Spinal cord (tissue), 10 donors: Measurements from ENCODE around the gene CLIP2. TPM values are rescaled to one million over a fixed set of nuclear protein-coding genes. Genes with fewer than 3 reads are reported as not detected.
"Not testable (repeated sequence)": the region's sequence is repeated elsewhere in the genome, so short reads cannot be mapped to it uniquely, and the experiment has no call there.

Experiments
- DNase-seq, 6 donors: peaks; one replicate each; pipeline versions ENCODE4 v3.0.0 to v3.0.0-alpha.2; 2013 to 2015; ENCODE audit warnings: low spot score in 6 of 6, low read depth in 4 of 6
- H3K27ac ChIP-seq: one replicate; pipeline ENCODE4 v1.5.1; 2013; ENCODE audit warnings: low read depth, low read length, control low read depth
- H3K27me3 ChIP-seq: one replicate; pipeline ENCODE4 v1.6.1; 2013; ENCODE audit warnings: low read length; ENCODE audit not compliant: control insufficient read depth, insufficient read depth
- H3K36me3 ChIP-seq: one replicate; pipeline ENCODE4 v1.6.1; 2013; ENCODE audit warnings: low read length; ENCODE audit not compliant: control insufficient read depth, insufficient read depth
- H3K4me1 ChIP-seq: one replicate; pipeline ENCODE4 v1.6.1; 2013; ENCODE audit warnings: low read length; ENCODE audit not compliant: control insufficient read depth, insufficient read depth
- H3K4me3 ChIP-seq: one replicate; pipeline ENCODE4 v1.5.1; 2013; ENCODE audit warnings: low read depth, low read length, control low read depth
- H3K9me3 ChIP-seq: one replicate; pipeline ENCODE4 v1.6.1; 2013; ENCODE audit warnings: low read length; ENCODE audit not compliant: control insufficient read depth, insufficient read depth
- WGBS: methylation state at CpG from one replicate; pipeline ENCODE4 v1.1.5; 2013; ENCODE audit warnings: missing lambda C conversion rate; ENCODE audit not compliant: insufficient coverage; 5-methylcytosine and 5-hydroxymethylcytosine counted together
- polyA plus RNA-seq, 2 donors: library from polyadenylated mRNA; unstranded; fragments of 120-200 nt; gene quantifications; one replicate each; pipeline ENCODE4 v1.2.1, GENCODE V29; 2013; ENCODE audit not compliant: insufficient read length in 2 of 2
- total RNA-seq, 2 donors: library from RNA; depleted of rRNA in 1 of 2; stranded (reverse); fragments of 120-200 nt in 1 of 2; fragments of >200 nt in 1 of 2; gene quantifications; one replicate each; pipeline versions ENCODE4 v1.2.3 to v1.2.4, GENCODE V29; 2013 to 2014
- donor health status: healthy.

Gene CLIP2
- total and polyA plus RNA-seq, 4 donors, result 34.4 to 110 (median 76.9) TPM

DNA sequence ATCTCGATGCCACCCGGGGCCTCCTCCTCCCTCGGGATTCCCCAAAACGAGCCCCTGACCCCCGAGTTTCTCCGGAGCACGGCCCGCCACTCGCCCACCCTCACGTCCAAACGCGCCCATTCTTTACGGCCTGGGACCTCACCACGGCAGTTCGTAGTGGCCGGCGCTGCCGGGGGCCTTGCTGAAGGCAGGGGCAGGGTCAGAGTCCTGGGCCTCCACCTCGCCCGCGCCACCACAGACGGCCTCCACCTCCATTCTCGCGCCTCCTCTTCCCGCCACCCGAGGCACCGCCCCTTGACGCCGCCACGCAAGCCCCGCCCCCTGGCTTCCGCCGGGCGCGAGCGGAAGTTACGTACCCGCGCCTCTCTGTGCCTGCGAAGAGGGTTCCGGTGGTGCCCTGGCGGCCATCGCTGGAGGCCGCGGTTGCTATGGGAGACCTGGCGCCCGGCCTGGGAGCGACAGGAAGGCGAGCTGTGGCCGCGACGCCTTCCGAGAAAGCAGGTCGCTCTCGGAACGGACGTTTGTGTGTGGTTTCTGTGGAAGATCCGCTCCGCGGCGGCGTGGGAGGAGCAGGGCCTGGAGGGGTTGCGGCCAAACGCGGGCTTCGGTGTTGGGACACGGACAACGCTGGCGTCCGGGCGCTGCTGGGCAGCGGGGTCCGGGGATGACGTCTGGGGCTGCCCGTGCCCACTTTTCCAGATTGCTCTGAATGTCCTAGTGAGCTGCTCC, 34.9 kb upstream of the CLIP2 start, which contains the start of gene RFC2:
TSS of gene RFC2 (minus strand) at position 271 of the 729 bp plus-strand sequence. CDS start at position 255, 16 bp downstream.
- no peaks in the 10 kb centered on the region for H3K9me3 ChIP-seq
- H3K36me3 ChIP-seq, result peaks cover 23% of the 10 kb centered on the region
- H3K4me1 ChIP-seq, result peaks cover 27% of the 10 kb centered on the region
- peak within 1 kb of the TSS; percentile 99 for H3K4me3 ChIP-seq
- peak within 1 kb of the TSS; percentile 99 for H3K27ac ChIP-seq
- peak; percentile 92 to 98 (median 93) for DNase-seq
- WGBS, result under 1% methylated on average over 75 of the region's 75 CpGs
- H3K27me3 ChIP-seq, result no peaks in the 10 kb centered on the region

GRCh38 chr7:74254858-74255379, 34.3 kb upstream of the CLIP2 start:
- no peaks in the 10 kb centered on the region for H3K27me3 ChIP-seq
- WGBS, result 15% methylated on average over 16 of the region's 20 CpGs
- peak overlapping the region; percentile 99 for H3K27ac ChIP-seq
- peak overlapping the region; percentile 99 for H3K4me3 ChIP-seq
- no peaks in the 10 kb centered on the region for H3K9me3 ChIP-seq
- H3K36me3 ChIP-seq, result peaks cover 17% of the 10 kb centered on the region
- peaks cover 27% of the 10 kb centered on the region for H3K4me1 ChIP-seq
- no peak for DNase-seq

- 95% methylated on average over 5 of the region's 6 CpGs for WGBS
- DNase-seq, H3K9me3 ChIP-seq, H3K27me3 ChIP-seq, H3K4me3 ChIP-seq: not testable (repeated sequence)
- Histone ChIP-seq H3K36me3 (peaks cover 13% of the 10 kb centered on the region), H3K4me1 (peaks cover 27% of the 10 kb centered on the region), H3K27ac (peak overlapping the region; percentile 99)
Observed at GRCh38 chr7:74255461-74255860, 33.7 kb upstream of the CLIP2 start.

DNA sequence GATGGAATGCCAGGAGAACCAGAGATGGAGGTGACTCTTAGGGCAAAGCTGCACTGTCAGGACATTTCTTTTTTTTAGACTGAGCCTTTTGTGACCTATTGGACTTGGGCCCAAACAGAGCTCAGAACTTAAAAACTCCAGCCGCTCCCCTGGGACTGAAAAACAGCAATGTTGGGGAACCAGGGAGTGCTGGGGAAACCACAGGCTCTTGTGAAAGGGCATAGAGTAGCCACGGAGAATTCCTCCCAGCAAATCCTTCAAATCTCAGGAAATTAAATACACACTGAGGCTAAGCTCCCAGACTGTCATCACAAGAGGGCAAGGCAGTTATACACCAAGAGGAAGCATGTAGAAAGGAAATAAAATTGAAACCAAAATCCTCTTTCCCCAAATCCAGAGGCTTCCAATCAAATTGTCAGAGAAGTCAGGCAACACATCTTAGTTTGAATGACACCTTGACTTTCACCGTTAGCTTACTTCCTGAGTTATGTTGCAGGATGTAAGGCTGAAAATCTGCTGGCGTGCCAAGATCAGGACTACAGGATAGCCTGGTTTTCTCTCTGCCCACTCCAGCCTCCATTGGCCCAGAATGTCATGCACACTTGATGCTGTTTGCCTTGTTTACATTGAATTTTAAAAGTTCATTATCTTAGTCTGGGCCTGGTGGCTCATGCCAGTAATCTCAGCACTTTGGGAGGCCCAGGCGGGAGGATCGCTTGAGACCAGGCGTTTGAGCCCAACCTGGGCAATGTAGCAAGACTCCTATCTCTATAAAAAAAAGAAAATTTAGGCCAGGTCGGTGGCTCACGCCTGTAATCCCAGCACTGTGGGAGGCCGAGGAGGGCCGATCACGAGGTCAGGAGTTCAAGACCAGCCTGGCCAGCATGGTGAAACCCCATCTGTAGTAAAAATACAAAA, 32.5 kb upstream of the CLIP2 start:
- Histone ChIP-seq H3K9me3 (no peaks in the 10 kb centered on the region), H3K27ac (peak overlapping the region; percentile 72), H3K36me3 (peaks cover 2% of the 10 kb centered on the region), H3K4me1 (peaks cover 27% of the 10 kb centered on the region), H3K27me3 (no peaks in the 10 kb centered on the region), H3K4me3 (no peak overlapping the region)
- WGBS, result 73% methylated on average over 3 of the region's 12 CpGs
- DNase-seq, result peak in 1 of 6 donors; percentile 61

DNA sequence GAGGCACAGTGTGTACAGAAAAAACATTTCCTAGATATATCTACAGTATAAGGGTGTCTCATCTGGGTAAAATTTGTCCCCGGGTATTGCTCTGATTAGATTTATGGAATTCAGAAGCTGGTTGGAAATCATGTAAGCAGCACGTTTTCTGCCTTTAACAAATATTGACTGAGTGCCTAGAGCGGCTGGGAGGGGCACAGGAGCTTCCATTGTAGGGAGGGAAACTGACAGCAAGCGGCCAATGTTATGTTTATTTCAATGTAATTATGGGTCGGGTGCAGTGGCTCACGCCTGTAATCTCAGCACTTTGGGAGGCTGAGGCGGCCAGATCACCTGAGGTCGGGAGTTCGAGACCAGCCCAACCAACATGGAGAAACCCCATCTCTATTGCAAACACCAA, 30.6 kb upstream of the CLIP2 start:
- WGBS, result 75% methylated on average over 6 of the region's 9 CpGs
- H3K27me3 ChIP-seq, result no peaks in the 10 kb centered on the region
- no peaks in the 10 kb centered on the region for H3K9me3 ChIP-seq
- DNase-seq, result no peak
- H3K4me1 ChIP-seq, result peaks cover 18% of the 10 kb centered on the region
- no peaks in the 10 kb centered on the region for H3K36me3 ChIP-seq
- no peak overlapping the region for H3K27ac ChIP-seq
- H3K4me3 ChIP-seq, result no peak overlapping the region

GRCh38 chr7:74262639-74263398, 26.4 kb upstream of the CLIP2 start:
- Histone ChIP-seq H3K9me3 (no peaks in the 10 kb centered on the region), H3K4me3 (no peak overlapping the region), H3K4me1 (no peaks in the 10 kb centered on the region), H3K27ac (no peak overlapping the region), H3K36me3 (no peaks in the 10 kb centered on the region), H3K27me3 (no peaks in the 10 kb centered on the region)
- DNase-seq, result no peak
- WGBS, result 64% methylated on average over 12 of the region's 20 CpGs

GRCh38 chr7:74263399-74264120, 25.6 kb upstream of the CLIP2 start:
- Histone ChIP-seq H3K4me3 (no peak overlapping the region), H3K27me3 (no peaks in the 10 kb centered on the region), H3K36me3 (no peaks in the 10 kb centered on the region), H3K4me1 (no peaks in the 10 kb centered on the region), H3K27ac (no peak overlapping the region), H3K9me3 (no peaks in the 10 kb centered on the region)
- WGBS, result 79% methylated on average over 17 of the region's 21 CpGs
- no peak for DNase-seq

DNA sequence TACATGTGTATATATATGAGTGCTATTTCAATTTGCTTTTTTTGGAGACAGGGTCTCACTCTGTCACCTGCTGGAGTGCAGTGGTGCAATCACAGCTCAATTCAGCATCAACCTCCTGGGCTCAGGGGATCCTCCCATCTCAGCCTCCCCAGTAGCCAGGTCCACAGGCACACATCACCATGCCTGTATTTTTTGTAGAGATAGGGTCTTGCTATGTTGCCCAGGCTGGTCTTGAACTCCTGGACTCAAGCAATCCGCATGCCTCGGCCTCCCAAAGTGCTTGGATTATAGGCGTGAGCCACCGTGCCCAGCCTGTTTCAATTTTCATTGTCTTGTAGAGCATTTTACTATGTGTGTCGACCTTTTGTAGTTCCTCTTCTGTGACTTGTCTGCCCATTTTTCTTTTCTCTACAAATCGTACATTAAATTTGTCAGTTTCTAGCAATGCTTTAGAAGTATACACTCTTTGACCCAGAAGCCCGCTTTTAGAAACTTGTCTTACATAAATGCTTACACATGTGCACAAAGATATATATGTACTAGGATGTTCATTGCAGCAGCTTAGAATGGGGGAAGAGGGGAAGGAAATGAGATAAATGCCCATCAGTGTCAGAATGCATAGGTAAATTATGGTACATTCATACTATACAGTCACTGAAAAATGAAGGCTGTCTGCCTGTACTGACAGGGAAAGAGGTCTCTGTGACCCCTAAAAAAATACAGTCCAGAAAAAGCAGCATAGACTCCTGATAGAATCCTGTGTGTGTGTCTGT, 22.8 kb upstream of the CLIP2 start:
- Histone ChIP-seq H3K27ac (no peak overlapping the region), H3K9me3 (no peaks in the 10 kb centered on the region)
- WGBS, result 70% methylated on average over 2 of the region's 7 CpGs

More for the DNA sequence above, 22.8 kb upstream of the CLIP2 start:
- DNase-seq, result no peak
- no peaks in the 10 kb centered on the region for H3K27me3 ChIP-seq
- H3K4me1 ChIP-seq, result peaks cover 8% of the 10 kb centered on the region
- no peaks in the 10 kb centered on the region for H3K36me3 ChIP-seq
- no peak overlapping the region for H3K4me3 ChIP-seq
